Measurements from ENCODE around the gene SLC4A5.

SLC4A5 gene

GRCh38 chr2:74198461-74199274 lies 144.5 kb downstream of the SLC4A5 start, which contains the start of gene MTHFD2 (continued):
- TF ChIP-seq ZNF280C (tag by site-specific recombination; IDR thresholded peaks at IDR 0.05) (no peak), MYNN (tag by site-specific recombination; IDR thresholded peaks at IDR 0.05; ENCODE audit: borderline replicate concordance) (no peak), TSHZ1 (tag by site-specific recombination; IDR thresholded peaks at IDR 0.05; ENCODE audit: borderline replicate concordance) (no peak), KLF8 (tag by site-specific recombination; IDR thresholded peaks at IDR 0.05) (peak; percentile 80), ZNF777 (tag by site-specific recombination; IDR thresholded peaks at IDR 0.05; ENCODE audit: borderline replicate concordance) (peak; percentile 67; the same call in 1 of the 2 replicates), YY1 (tag by site-specific recombination; IDR thresholded peaks at IDR 0.05) (peak; percentile 74), ZFP41 (tag by site-specific recombination; IDR thresholded peaks at IDR 0.05; ENCODE audit: borderline replicate concordance) (peak; percentile 76; the same call in 1 of the 2 replicates), ZNF792 (tag by site-specific recombination; IDR thresholded peaks at IDR 0.05) (peak; percentile 75; the same call in 1 of the 2 replicates), ZNF560 (tag by site-specific recombination; IDR thresholded peaks at IDR 0.05; ENCODE audit: borderline replicate concordance) (no peak), ZNF404 (tag by site-specific recombination; IDR thresholded peaks at IDR 0.05) (no peak), ZFP3 (tag by site-specific recombination; IDR thresholded peaks at IDR 0.05; ENCODE audit: low read depth) (no peak), EGR2 (tag by site-specific recombination; IDR thresholded peaks at IDR 0.05; ENCODE audit: low read depth) (no peak), ZNF239 (tag by site-specific recombination; IDR thresholded peaks at IDR 0.05) (0 out of 2 replicates have a peak, but pooled peaks have one; percentile 59), ZNF621 (tag by site-specific recombination; IDR thresholded peaks at IDR 0.05) (no peak), ZNF362 (tag by site-specific recombination; IDR thresholded peaks at IDR 0.05) (peak; percentile 26; the same call in 1 of the 2 replicates), RBAK (tag by site-specific recombination; IDR thresholded peaks at IDR 0.05) (no peak), ZNF140 (tag by site-specific recombination; IDR thresholded peaks at IDR 0.05) (no peak), ZNF768 (tag by site-specific recombination; IDR thresholded peaks at IDR 0.05) (no peak), ZNF530 (tag by site-specific recombination; IDR thresholded peaks at IDR 0.05; ENCODE audit: low read depth) (no peak), ZNF692 (tag by site-specific recombination; IDR thresholded peaks at IDR 0.05) (peak; percentile 68), SCRT1 (tag by site-specific recombination; IDR thresholded peaks at IDR 0.05; ENCODE audit: borderline replicate concordance) (no peak), ZNF624 (tag by site-specific recombination; IDR thresholded peaks at IDR 0.05) (no peak), ZNF10 (tag by site-specific recombination; IDR thresholded peaks at IDR 0.05) (no peak), REPIN1 (tag by site-specific recombination; IDR thresholded peaks at IDR 0.05; ENCODE audit: low read depth) (no peak), ZNF354C (tag by site-specific recombination; IDR thresholded peaks at IDR 0.05; ENCODE audit: borderline replicate concordance, low read depth) (no peak), BCL6B (tag by site-specific recombination; IDR thresholded peaks at IDR 0.05) (no peak), ZIC2 (tag by site-specific recombination; IDR thresholded peaks at IDR 0.05) (no peak), ZNF274 (IDR thresholded peaks at IDR 0.05; ENCODE audit: low read length) (no peak), ZNF274 (tag by site-specific recombination; IDR thresholded peaks at IDR 0.05; ENCODE audit: borderline replicate concordance) (no peak)

Measured in HEK293 (cell line).